HG03159 (cell line): ENCODE data around the gene RRAGD.

Experiments used
- ATAC-seq: cut with Tn5 transposase; IDR thresholded peaks from one replicate; pipeline ENCODE4 v1.9.1; 2021; ENCODE audit warnings: mild to moderate bottlenecking, moderate library complexity; ENCODE audit not compliant: unreplicated experiment

The RRAGD gene

GRCh38 chr6:89350281-89350966 lies 61.6 kb downstream of the RRAGD start:
- peak; percentile 51 for ATAC-seq

GRCh38 chr6:89348372-89348771 lies 63.7 kb downstream of the RRAGD start:
- no peak for ATAC-seq

GRCh38 chr6:89347825-89348224 lies 64.2 kb downstream of the RRAGD start:
- no peak for ATAC-seq

GRCh38 chr6:89346433-89346832 lies 65.6 kb downstream of the RRAGD start:
- no peak for ATAC-seq

- no peak for ATAC-seq
These were observed 72.5 kb downstream of the RRAGD start for GRCh38 chr6:89339565-89339964.

- no peak for ATAC-seq
These were observed 76.9 kb downstream of the RRAGD start for GRCh38 chr6:89335164-89335563.

- ATAC-seq = no peak
These were observed 81.2 kb downstream of the RRAGD start for GRCh38 chr6:89330910-89331309.

- no peak for ATAC-seq
These were observed 83.1 kb downstream of the RRAGD start for GRCh38 chr6:89328976-89329375.

- ATAC-seq = no peak
These were observed 87.8 kb downstream of the RRAGD start for GRCh38 chr6:89324304-89324703.

GRCh38 chr6:89323511-89323971 lies 88.5 kb downstream of the RRAGD start:
- ATAC-seq = no peak

GRCh38 chr6:89321131-89321970 lies 90.7 kb downstream of the RRAGD start:
- no peak for ATAC-seq

GRCh38 chr6:89320012-89320559 lies 92.0 kb downstream of the RRAGD start:
- no peak for ATAC-seq

GRCh38 chr6:89317067-89317466 lies 95.0 kb downstream of the RRAGD start:
- ATAC-seq = no peak

- no peak for ATAC-seq
These were observed 96.7 kb downstream of the RRAGD start, which contains the start of gene GABRR2 for GRCh38 chr6:89315249-89315885. Gene GABRR2, minus strand, starts transcription at chr6:89315299. Its CDS starts 134 bp downstream, at chr6:89315165.

- no peak for ATAC-seq
These were observed 97.4 kb downstream of the RRAGD start for GRCh38 chr6:89314692-89315091.
